Measurements from ENCODE around the gene UROC1. TPM values are rescaled to one million over a fixed set of nuclear protein-coding genes. Genes with fewer than 3 reads are reported as not detected.

Gene UROC1
- polyA plus RNA-seq, 3 donors = 0.09 to 0.29 (median 0.10) TPM

DNA sequence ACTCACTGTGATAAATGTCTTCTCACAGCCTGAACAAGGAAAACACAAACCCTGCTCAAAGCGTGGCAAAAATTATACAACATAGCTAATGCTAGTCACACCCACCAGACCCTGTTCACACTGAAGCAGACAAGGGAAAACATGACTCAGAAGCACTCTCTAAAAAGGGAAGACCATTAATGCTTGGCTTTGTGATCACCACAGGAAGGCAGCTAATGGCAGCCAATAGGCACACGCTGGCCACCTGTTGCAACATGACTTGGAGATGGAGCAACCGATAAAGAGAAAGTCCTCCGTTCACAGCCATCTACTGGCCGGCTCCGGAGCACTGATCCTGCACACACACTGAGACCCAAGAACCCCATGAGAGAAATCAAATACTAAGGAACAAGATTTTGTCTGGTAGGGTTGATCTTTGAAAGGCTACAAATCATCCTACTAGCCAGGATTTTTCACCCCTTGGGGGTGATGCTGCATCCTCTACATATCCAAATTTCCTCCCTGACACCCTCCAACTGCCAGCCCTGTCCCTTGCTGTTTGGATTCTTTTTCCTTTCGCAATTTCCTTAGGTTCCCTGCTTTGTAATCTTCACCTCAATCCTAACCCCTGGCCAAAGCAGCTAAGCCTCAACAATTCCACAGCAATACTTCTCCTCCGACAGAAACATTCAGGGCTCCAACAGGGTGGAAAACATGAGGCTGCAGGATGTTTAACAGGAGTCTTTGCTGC, 45.1 kb downstream of the UROC1 start:
- DNase-seq (ENCODE audit: extremely low read depth in 1 of 11, low read depth in 9 of 11, low spot score in 4 of 11) = no peak

DNA sequence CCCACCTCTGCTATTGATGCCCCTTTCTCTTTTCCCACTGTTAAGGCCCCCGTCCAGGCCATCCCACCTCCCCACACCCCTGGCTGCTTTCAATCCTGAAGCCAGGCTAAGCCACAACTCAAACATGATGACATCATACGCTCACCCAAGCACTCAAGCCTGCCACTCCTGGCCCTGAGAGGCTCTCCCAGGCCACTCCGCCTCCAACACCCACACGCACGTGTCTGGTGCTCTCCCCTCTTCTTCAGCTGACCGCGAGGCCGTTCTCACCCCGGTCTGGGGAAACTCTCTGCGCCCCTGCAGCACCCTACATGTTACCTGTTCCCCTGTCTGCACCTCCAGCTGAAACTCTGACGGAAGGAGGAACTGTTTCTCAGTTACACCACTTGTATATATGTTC, 48.1 kb downstream of the UROC1 start:
- no peak for DNase-seq (ENCODE audit: extremely low read depth in 1 of 11, low read depth in 9 of 11, low spot score in 4 of 11)

DNA sequence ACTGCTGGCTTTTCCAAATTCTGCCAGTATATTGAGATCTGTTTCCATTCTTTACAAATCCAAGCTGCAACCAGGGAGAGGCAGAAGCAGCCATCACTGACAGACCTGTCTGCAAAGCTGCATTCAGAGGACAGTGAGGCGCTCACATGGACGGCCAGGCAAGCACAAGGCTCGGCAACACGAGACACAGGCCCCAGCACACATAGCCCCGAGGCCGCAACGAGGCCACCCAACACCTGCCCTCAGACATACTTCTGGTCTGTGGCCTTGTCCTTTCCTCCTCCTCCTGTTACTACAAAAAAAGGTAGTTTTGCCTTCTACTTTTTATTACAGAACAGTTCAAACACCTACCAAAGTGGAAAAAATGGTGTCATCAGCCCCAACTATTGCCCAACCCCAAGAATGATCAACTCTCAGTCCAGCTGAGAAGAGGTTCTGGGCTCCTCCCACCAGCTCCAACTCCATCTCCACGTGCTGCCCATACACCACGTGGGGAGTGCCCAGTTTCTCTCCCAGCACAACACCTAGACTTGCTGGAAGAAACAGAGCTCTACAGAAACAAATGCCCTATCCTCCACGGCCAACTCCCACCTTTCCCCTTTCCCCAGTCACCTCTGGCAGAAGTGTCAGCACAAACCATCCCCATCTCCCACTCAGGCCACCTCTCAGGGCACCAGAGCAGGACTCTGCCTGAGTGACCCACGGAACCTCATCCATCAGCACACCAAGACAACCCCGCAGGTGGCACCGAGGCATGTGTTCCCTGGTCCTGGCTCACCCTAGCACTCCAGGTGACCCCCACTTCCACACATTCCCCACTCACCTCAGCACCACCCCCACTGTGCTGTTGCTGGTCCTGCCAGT, 49.3 kb downstream of the UROC1 start:
- no peak for DNase-seq (ENCODE audit: extremely low read depth in 1 of 11, low read depth in 9 of 11, low spot score in 4 of 11)

DNA sequence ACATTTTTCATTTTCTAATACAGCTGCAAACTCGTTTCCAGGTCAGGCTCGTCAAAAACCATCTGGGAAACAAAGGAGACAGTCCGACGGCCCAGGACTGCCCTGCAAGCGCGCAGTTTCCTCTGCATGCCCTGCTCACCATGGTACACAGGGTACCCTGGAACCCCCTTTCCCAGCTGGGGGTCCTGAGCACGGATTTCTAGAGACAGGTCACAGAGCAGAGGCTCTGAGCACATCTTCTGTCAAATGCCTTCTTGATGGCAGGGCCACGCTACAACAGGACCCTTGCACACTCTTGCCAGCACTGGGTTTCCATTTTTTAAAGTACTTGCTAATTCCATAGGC, 50.0 kb downstream of the UROC1 start:
- no peak for DNase-seq (ENCODE audit: extremely low read depth in 1 of 11, low read depth in 9 of 11, low spot score in 4 of 11)

DNA sequence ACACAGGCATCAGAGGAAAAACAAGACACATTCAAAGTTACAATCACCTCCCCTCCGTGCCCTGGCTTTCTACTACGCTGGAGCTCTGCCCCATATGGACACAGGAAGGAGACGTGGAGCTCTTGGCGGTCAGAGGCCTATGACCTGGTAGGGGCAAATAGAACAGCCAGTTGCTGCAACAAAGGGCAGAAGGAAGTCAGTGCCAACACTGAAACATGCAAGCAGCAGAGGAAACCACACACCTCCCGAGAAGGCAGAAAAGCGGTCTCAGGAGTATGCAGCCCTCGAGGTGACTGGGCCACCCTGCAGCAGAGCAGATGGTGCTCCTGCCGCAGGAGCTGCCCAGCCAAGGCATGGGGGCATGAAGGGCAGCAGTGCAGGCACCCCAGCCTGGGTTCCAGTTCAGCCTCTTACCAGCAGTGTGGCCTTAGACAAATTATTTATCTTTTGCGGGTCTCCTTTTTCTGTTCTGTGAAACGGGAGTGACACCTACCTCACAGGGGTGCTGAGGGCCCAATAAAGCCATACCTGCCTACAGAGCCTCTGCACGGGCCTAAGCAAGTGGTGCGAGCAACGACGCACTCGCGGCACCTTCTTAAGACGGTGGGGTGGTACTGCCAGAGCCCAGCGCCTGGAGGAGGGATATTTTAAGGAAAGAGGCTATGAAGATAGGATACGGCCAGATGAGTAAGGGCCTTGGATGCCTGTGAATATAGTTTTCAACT, 50.5 kb downstream of the UROC1 start:
- DNase-seq (ENCODE audit: extremely low read depth in 1 of 11, low read depth in 9 of 11, low spot score in 4 of 11) = no peak

DNA sequence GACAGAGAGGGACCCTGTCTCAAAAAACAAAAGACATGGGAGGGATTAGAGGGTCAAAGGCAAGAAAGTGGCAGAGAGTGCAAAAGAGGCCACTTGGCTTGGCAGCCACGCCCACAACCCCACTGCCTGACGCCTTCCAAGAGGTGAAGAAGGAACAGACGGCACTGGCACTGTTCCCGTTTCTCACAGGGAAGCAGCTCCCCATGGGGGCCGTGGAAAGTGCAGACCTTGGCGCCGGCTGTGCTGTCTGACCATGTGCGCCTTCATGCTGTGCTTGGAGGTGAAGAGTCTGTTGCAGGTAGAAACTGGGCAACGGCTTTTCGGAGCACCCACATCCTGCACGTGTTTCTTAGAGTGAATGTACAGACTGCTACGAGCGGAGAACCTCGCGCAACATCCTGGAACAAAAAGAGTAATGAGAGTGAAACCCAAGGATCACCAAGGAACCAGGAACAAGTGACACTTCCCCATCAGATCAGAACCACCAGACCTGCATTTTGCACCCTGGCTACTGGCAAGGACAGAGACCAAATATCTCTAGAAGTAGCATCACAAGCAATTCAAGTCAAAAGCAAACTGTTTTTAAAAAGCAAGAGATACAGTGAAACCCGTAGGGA, 51.5 kb downstream of the UROC1 start:
- no peak for DNase-seq (ENCODE audit: extremely low read depth in 1 of 11, low read depth in 9 of 11, low spot score in 4 of 11)

DNA sequence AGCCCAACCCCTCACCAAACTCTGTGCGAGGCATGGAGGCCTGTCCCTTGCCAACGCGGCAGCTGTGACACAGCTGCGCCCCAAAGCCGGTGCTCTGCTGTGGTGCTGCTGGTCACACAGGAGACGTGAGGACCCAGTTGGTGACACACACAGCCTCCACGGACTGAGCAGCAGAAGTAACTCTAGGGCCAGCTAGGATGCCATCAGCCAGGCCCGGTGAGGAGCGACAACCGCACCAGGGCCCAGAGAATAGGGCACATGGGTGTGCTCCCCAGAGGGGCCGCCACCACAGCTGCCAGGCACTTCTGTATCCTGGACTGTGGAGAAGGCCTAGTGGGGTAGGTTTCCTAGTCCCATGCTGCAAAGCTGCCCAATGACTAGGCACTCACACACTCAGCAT, 52.6 kb downstream of the UROC1 start:
- no peak for DNase-seq (ENCODE audit: extremely low read depth in 1 of 11, low read depth in 9 of 11, low spot score in 4 of 11)

DNA sequence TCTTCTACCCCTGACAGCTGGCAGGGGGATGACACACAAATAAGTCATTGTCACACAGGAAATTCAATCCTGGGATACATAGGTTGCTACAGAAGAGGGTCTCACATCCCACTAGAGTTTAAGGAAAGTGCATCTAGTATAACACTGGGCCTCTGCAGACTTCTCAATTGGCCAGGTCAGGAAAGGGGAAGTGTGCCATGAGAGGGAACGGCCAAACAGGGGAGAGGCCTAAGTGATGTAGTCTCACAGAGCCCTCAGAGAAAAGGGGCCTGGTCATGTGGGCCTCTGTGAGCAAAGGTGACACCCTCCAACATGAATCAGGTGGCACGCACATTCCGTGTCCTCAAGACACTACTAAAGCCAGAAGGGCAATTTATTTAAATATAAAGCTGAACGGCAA, 53.1 kb downstream of the UROC1 start:
- no peak for DNase-seq (ENCODE audit: extremely low read depth in 1 of 11, low read depth in 9 of 11, low spot score in 4 of 11)

DNA sequence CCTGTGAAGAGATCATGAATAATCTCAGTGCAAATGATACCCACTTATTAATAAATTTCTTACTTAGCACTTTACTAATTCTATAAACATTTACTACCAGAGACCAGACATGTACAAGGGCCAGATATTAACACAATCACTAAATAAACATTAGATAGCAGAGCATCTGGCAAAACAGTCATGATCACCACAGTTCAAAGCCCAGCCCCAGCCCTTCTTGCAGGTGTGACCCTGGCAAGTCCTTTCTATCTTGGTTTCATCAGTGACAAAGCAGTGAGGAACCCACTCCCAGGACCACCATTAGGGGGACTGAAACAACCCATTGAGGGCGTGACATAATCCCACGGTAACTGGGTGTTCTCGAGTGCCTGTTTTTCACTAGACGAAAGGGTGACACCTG, 53.5 kb downstream of the UROC1 start:
- no peak for DNase-seq (ENCODE audit: extremely low read depth in 1 of 11, low read depth in 9 of 11, low spot score in 4 of 11)

DNA sequence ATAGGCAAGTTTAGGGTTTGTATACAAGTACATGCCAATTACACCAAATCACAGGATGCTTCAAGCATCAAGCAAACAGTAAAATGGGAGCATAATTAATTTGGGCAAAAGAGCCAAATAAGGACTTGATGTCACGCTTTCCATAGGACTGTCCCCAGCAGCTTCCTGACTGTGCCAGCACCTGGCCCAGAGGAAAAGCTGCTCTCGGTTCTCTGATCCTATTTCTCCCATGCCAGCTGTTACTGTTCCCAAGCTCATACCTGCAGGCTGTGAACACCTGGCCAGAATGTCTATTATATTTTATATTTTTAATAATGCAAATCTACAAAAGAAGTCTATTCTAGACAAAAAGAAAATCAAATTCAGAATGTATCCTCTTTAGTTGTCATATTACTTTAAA, 54.1 kb downstream of the UROC1 start:
- no peak for DNase-seq (ENCODE audit: extremely low read depth in 1 of 11, low read depth in 9 of 11, low spot score in 4 of 11)

DNA sequence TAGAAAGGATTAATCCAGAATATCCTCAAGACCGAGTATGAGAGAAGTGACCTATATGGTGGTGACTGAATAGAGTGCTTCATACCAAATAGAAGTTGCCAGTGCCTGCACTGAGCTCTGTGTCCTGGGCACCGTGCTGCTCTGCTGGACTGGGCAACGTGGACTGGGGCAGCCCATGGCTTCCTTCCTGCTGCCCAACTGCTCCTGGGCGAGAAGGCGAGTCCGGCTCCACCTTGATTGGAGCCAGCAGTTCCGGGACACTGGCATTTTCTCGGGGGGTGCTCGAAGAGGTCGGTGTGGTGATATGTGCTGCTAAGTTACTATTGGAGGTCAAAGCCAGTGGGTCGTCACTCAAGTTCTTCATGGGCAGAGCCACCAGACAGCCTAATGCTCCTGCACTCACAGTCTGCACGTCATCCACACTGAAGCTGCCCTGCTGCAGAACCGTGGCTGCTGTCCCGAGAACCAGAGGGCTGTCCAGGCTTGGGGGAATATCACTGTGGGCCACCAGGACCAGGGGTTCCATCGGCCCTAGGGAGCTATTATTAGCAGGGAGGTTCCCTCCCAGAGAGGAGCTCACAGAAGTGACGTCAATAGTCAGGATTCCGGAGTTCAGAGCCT, 56.0 kb downstream of the UROC1 start:
- DNase-seq (ENCODE audit: extremely low read depth in 1 of 11, low read depth in 9 of 11, low spot score in 4 of 11) = no peak

DNA sequence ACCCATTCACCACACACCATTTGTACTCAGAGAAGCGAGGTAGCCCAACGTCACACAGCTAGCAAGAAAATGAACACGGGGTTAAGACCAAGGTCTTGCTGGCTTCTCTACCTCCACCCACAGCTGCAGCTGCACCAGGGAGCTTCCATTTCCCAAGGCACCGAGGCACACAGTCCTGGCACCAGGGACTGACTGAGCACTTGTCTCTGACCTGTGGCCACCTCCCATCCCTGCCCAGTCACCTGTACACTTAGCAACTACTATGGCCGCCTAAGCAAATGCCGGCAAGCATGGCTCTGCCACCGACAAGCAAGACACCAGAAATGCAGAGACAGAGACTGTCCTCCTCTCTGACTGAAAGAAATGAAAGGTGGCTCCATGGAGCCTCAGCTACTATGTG, 57.2 kb downstream of the UROC1 start:
- DNase-seq (ENCODE audit: extremely low read depth in 1 of 11, low read depth in 9 of 11, low spot score in 4 of 11) = no peak

DNA sequence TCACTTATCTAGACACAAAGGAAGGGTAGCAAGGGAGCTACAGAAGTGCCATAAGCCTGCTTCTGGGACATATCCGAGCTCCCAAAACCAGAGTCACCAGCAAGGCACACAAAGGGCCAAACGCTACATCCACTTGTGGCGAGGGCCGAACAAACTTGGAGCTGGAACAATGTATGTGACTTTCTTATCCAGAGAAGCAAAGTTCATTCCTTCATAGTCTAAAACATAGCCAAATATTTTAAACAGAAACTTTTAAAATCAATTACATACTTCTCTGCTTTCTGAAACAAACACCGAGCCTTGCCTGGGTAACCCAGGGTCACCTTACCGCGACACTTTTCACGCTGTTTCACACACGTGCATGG, 57.8 kb downstream of the UROC1 start:
- DNase-seq (ENCODE audit: extremely low read depth in 1 of 11, low read depth in 9 of 11, low spot score in 4 of 11) = no peak

DNA sequence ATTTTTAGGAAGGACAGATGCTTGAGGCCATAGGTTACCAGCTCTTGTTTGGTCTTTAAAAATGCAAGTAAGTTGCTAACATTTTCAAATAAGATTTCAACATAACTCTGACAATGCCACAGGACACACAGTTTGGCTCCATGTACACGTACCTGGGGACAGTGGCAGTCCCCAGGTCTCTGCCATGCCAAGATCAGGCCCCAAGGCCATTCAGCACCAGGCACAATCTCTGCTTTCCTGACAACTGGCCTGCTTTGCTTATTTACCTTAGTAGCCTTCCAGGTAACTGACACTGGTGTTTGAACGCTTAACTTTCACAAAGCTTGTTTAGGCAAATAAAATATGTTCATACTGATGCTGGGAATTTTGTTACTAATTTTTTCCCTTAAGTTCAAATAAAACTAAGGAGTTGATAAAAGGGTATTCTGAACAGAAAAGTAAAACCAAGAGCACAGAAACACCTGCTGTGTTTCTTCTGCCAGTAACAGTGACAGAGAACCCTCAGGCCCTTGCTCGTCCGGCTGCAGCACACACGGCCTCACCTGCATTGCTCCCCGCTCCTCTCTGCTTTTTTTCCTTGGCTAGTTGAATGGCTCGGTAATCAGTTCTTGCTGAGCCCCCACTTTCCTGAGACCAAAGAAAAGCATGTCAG, 58.3 kb downstream of the UROC1 start:
- DNase-seq (ENCODE audit: extremely low read depth in 1 of 11, low read depth in 9 of 11, low spot score in 4 of 11) = no peak

DNA sequence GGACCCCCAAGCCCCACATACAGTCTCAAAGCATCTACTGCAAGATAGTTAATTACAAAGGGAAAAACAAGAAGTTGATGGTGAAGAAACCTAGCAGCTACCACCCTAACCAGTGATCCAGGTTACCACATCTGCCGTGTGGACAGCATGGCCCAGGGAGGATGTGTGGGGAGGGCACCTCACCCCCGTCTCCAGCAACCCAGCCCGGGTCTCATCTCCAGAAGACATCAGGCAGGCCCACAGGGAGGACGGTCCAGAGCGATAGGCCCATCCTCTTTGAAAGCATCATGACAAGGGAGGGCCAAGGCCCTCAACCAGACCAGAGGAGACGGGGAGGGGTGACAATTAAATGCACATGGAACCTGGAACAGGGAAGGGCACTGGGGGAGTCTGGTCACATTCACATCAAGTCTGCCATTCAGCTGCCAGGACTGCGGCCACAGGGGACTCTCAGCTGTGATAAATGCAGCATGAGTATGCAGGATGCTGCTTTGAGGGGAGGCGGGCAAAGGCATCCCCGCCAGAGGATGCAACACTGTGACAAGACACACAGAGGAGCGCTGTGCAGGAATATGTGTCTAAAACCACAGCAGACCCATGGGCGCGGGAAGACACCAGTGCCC, 60.7 kb downstream of the UROC1 start:
- no peak for DNase-seq (ENCODE audit: extremely low read depth in 1 of 11, low read depth in 9 of 11, low spot score in 4 of 11)

DNA sequence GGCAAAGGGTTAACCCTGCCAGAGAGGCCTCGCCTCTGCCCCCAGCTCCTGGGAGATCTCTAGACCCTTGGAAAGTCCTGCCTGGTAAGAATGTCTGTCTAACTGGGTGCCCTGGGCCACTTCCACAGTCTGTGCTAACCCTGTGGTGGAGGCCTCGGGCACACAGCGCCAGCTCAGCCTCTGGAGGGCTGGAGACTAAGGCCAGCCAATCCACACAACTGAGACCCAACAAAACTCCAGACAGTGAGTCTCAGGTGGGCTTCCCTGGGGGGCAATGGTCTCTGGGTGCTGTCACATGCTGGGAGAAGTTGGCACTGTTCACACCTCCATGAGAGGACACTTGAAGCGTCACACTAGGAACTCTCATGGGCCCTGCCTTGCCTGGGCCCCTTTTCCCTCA, 61.4 kb downstream of the UROC1 start:
- DNase-seq (ENCODE audit: extremely low read depth in 1 of 11, low read depth in 9 of 11, low spot score in 4 of 11) = no peak

DNA sequence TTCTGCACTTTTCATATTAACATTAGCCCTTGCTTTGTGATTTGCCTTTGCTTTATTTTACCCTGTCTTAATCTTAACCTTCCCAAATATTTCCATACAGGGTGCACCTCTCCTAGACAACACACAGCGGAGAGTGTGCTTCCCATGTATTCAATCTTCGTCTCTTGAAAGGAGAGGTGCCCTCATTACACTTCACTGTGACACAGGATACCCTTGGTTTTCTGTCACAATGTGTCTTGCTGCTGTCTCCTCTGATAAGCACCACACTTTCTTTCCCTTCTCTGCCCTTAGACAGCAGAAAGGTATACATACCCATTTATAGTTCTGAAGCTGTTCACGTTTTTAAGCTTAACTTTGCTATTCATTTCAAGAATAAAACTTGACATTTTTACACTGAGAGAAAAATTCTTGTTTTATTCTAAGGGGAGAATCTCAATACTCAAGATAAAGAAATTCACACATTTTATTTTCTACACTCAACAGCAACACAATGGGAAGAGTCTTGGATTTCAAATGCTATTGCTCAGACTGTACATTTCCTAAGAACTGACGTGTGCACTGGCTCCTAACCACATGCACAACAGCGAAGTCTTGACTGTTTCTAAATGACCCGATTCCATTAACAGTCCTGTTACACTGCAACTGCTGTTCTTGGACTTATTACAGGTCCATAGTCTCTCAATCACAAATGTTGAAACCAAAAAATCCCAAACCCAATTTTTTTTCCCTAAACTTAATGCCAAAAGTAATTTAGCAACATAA, 63.0 kb downstream of the UROC1 start:
- no peak for DNase-seq (ENCODE audit: extremely low read depth in 1 of 11, low read depth in 9 of 11, low spot score in 4 of 11)

DNA sequence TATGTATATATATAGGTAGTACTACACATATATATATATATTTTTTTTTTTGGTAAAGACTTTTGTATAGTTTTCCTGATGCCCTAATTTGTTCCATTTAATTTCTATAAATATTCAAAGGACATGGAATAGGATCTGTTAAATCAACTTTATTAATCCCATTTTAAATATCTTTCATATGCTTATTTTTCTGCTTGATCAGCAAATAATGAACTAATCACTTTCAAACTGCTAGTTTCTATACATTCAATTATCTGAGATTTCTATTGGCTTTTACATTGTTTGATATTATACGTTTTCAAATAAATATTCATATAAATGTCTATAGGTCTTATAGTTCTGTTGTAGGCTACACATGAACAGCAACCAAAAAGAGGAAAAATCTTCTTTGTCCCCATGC, 63.5 kb downstream of the UROC1 start:
- DNase-seq (ENCODE audit: extremely low read depth in 1 of 11, low read depth in 9 of 11, low spot score in 4 of 11) = no peak
